Left kidney (tissue), 8 donors: Measurements from ENCODE around the gene SHE. TPM values are rescaled to one million over a fixed set of nuclear protein-coding genes. Genes with fewer than 3 reads are reported as not detected.
"Not testable (repeated sequence)": the region's sequence is repeated elsewhere in the genome, so short reads cannot be mapped to it uniquely, and the experiment has no call there.

Source experiments
- DNase-seq: peaks from one replicate; pipeline ENCODE4 v3.0.0-alpha.2; 2013
- long read RNA-seq, 8 donors: transcript quantifications; one replicate each; lab custom pipeline, GENCODE V29; 2026
- polyA plus RNA-seq: library from polyadenylated mRNA; unstranded; fragments of 120-200 nt; gene quantifications from one replicate; pipeline ENCODE4 v1.2.1, GENCODE V29; 2013; ENCODE audit not compliant: insufficient read length

SHE gene
- polyA plus RNA-seq = 9.8 TPM
- long read RNA-seq, donor 1, full-length matches to known transcripts = 1 of 6 reads
- long read RNA-seq, donor 1, partial matches to known transcripts = 5 of 6 reads
- long read RNA-seq, donor 1, other reads (novel, unspliced or antisense) = 0 of 6 reads
- long read RNA-seq, donor 2, full-length matches to known transcripts = 2 of 2 reads
- long read RNA-seq, donor 2, partial matches to known transcripts = 0 of 2 reads
- long read RNA-seq, donor 2, other reads (novel, unspliced or antisense) = 0 of 2 reads
- long read RNA-seq, donor 3, full-length matches to known transcripts = 1 of 1 reads
- long read RNA-seq, donor 3, partial matches to known transcripts = 0 of 1 reads
- long read RNA-seq, donor 3, other reads (novel, unspliced or antisense) = 0 of 1 reads
- long read RNA-seq, donor 4, full-length matches to known transcripts = 2 of 2 reads
- long read RNA-seq, donor 4, partial matches to known transcripts = 0 of 2 reads
- long read RNA-seq, donor 4, other reads (novel, unspliced or antisense) = 0 of 2 reads
- long read RNA-seq, donor 5, full-length matches to known transcripts = 3 of 3 reads
- long read RNA-seq, donor 5, partial matches to known transcripts = 0 of 3 reads
- long read RNA-seq, donor 5, other reads (novel, unspliced or antisense) = 0 of 3 reads
- long read RNA-seq, donor 6, full-length matches to known transcripts = 1 of 1 reads
- long read RNA-seq, donor 6, partial matches to known transcripts = 0 of 1 reads
- long read RNA-seq, donor 6, other reads (novel, unspliced or antisense) = 0 of 1 reads
- long read RNA-seq, donor 7, full-length matches to known transcripts = 1 of 1 reads
- long read RNA-seq, donor 7, partial matches to known transcripts = 0 of 1 reads
- long read RNA-seq, donor 7, other reads (novel, unspliced or antisense) = 0 of 1 reads
- long read RNA-seq, donor 8, full-length matches to known transcripts = 3 of 3 reads
- long read RNA-seq, donor 8, partial matches to known transcripts = 0 of 3 reads
- long read RNA-seq, donor 8, other reads (novel, unspliced or antisense) = 0 of 3 reads

- DNase-seq = peak; percentile 46
These were observed at the start of gene SHE, which contains the start of gene TDRD10 for GRCh38 chr1:154502066-154502743. Gene SHE, minus strand, starts transcription at chr1:154502412. Its CDS starts 386 bp downstream, at chr1:154502026. Gene TDRD10, plus strand, starts transcription at chr1:154502219. Its CDS starts 4,685 bp downstream, at chr1:154506904.

- DNase-seq = no peak
These were observed 49.3 kb upstream of the SHE start for GRCh38 chr1:154551474-154551873.

- DNase-seq = no peak
These were observed 48.4 kb upstream of the SHE start for GRCh38 chr1:154550657-154551056.

GRCh38 chr1:154550070-154550469, 47.9 kb upstream of the SHE start:
- DNase-seq = no peak

GRCh38 chr1:154549202-154549770, 47.1 kb upstream of the SHE start:
- DNase-seq = no peak

- DNase-seq = no peak
These were observed 45.8 kb upstream of the SHE start for GRCh38 chr1:154548028-154548427.

- no peak for DNase-seq
These were observed 45.0 kb upstream of the SHE start for GRCh38 chr1:154547105-154547732.

GRCh38 chr1:154546264-154547063, 44.3 kb upstream of the SHE start:
- peak; percentile 15 for DNase-seq

- no peak for DNase-seq
These were observed 39.0 kb upstream of the SHE start for GRCh38 chr1:154541231-154541630.

- DNase-seq = no peak
These were observed 37.6 kb upstream of the SHE start for GRCh38 chr1:154539486-154540483.

GRCh38 chr1:154536570-154536969, 34.4 kb upstream of the SHE start:
- DNase-seq = no peak

GRCh38 chr1:154533952-154534844, 32.0 kb upstream of the SHE start:
- DNase-seq = peak; percentile 20

GRCh38 chr1:154531950-154532349, 29.7 kb upstream of the SHE start:
- not testable (repeated sequence) for DNase-seq

GRCh38 chr1:154529308-154529707, 27.1 kb upstream of the SHE start:
- no peak for DNase-seq

- no peak for DNase-seq
These were observed 25.0 kb upstream of the SHE start for GRCh38 chr1:154527192-154527591.

- DNase-seq = no peak
These were observed 22.7 kb upstream of the SHE start for GRCh38 chr1:154524881-154525280.

- no peak for DNase-seq
These were observed 19.5 kb upstream of the SHE start for GRCh38 chr1:154521695-154522094.

- DNase-seq = no peak
These were observed 18.1 kb upstream of the SHE start for GRCh38 chr1:154520333-154520732.
